PFSK-1 (cell line): ENCODE results near the gene KIF9. TPM values are rescaled to one million over a fixed set of nuclear protein-coding genes. Genes with fewer than 3 reads are reported as not detected.

Source experiments
- FOXP2 ChIP-seq: optimal IDR thresholded peaks from 2 replicates; pipeline ENCODE3; 2011; ENCODE audit warnings: borderline replicate concordance, control low read depth, inconsistent platforms; ENCODE audit not compliant: insufficient read depth; ENCODE audit errors: extremely low read length, extremely low read depth
- POLR2AphosphoS5 ChIP-seq: IDR thresholded peaks from 2 replicates; pipeline ENCODE4 v1.6.1; 2012; ENCODE audit warnings: low read depth, mild to moderate bottlenecking, control low read depth, low read length, moderate library complexity
- SIN3A ChIP-seq: IDR thresholded peaks from 2 replicates; pipeline ENCODE4 v1.6.1; 2012; ENCODE audit warnings: mild to moderate bottlenecking, low read length, moderate library complexity, borderline replicate concordance; ENCODE audit not compliant: insufficient read depth
- TAF1 ChIP-seq: IDR thresholded peaks from 2 replicates; pipeline ENCODE4 v1.6.1; 2012; ENCODE audit warnings: low read length, control low read depth, borderline replicate concordance; ENCODE audit not compliant: insufficient read depth
- polyA plus RNA-seq: library from polyadenylated mRNA; unstranded; fragments of >200 nt; gene quantifications from one replicate; pipeline ENCODE4 v1.2.1, GENCODE V29; 2012; ENCODE audit warnings: low read depth, missing spikeins; ENCODE audit not compliant: insufficient read length
- TF ChIP-seq, protein P1 (sequence below), 2 experiments: IDR thresholded peaks; 2 replicates each; pipeline versions ENCODE4 v1.6.1 to v1.8.0; 2011 to 2012; ENCODE audit warnings: low read depth in 2 of 2, low read length in 2 of 2, control low read depth in 1 of 2, inconsistent platforms in 1 of 2, mild to moderate bottlenecking in 1 of 2, moderate library complexity in 1 of 2; ENCODE audit not compliant: insufficient read depth in 1 of 2

KIF9 gene, protein sequence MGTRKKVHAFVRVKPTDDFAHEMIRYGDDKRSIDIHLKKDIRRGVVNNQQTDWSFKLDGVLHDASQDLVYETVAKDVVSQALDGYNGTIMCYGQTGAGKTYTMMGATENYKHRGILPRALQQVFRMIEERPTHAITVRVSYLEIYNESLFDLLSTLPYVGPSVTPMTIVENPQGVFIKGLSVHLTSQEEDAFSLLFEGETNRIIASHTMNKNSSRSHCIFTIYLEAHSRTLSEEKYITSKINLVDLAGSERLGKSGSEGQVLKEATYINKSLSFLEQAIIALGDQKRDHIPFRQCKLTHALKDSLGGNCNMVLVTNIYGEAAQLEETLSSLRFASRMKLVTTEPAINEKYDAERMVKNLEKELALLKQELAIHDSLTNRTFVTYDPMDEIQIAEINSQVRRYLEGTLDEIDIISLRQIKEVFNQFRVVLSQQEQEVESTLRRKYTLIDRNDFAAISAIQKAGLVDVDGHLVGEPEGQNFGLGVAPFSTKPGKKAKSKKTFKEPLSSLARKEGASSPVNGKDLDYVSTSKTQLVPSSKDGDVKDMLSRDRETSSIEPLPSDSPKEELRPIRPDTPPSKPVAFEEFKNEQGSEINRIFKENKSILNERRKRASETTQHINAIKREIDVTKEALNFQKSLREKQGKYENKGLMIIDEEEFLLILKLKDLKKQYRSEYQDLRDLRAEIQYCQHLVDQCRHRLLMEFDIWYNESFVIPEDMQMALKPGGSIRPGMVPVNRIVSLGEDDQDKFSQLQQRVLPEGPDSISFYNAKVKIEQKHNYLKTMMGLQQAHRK
- 8.0 TPM for polyA plus RNA-seq

DNA sequence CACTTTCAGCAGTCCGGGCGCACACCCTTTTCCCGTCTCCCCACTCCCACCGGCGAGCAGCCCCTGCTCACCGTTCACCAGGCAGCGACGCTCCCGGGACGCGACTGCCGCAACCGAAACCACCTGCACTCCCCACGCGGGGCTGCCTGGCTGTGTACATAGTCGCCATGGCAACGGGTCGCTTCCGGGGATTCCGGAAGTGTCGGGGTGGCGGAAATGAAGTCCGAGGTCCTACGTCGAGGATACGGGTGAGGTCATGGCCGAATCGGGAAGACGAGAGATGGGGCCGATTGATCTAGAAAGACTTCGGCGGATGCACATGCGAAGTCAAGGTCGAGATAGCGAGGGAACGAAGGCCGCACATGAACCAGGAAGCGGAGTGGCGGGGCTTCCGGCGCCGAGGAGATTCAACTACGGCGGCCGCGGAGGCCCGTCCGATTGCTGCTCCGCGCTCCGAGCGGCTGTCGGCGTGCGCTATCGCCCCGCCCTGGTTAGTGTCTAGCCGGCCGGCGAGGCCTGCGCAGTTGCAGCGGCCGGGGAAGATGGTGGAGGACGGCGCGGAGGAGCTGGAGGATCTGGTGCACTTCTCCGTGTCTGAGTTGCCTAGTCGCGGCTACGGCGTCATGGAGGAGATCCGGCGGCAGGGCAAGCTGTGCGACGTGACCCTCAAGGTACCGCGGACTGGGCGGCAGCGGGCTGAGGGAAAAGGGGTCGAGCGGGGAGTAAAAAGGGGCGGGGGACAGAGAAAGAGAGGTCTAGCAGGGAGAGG is at the start of gene KIF9, which contains the start of gene KLHL18:
KIF9 (minus strand) TSS at position 376 of the 769 bp plus-strand sequence. CDS start 5,425 bp downstream, outside the sequence.
KLHL18 (plus strand) TSS at position 521 of the 769 bp plus-strand sequence; CDS start at position 543, 22 bp downstream.
- peak; percentile 35; the same call in 1 of the 2 replicates for TF ChIP-seq TAF1
- TF ChIP-seq SIN3A: peak; percentile 99; the same call in 1 of the 2 replicates
- peak; percentile 57; the same call in 1 of the 2 replicates for TF ChIP-seq POLR2AphosphoS5
- peak; percentile 7 for TF ChIP-seq FOXP2
- TF ChIP-seq, protein P1, sequence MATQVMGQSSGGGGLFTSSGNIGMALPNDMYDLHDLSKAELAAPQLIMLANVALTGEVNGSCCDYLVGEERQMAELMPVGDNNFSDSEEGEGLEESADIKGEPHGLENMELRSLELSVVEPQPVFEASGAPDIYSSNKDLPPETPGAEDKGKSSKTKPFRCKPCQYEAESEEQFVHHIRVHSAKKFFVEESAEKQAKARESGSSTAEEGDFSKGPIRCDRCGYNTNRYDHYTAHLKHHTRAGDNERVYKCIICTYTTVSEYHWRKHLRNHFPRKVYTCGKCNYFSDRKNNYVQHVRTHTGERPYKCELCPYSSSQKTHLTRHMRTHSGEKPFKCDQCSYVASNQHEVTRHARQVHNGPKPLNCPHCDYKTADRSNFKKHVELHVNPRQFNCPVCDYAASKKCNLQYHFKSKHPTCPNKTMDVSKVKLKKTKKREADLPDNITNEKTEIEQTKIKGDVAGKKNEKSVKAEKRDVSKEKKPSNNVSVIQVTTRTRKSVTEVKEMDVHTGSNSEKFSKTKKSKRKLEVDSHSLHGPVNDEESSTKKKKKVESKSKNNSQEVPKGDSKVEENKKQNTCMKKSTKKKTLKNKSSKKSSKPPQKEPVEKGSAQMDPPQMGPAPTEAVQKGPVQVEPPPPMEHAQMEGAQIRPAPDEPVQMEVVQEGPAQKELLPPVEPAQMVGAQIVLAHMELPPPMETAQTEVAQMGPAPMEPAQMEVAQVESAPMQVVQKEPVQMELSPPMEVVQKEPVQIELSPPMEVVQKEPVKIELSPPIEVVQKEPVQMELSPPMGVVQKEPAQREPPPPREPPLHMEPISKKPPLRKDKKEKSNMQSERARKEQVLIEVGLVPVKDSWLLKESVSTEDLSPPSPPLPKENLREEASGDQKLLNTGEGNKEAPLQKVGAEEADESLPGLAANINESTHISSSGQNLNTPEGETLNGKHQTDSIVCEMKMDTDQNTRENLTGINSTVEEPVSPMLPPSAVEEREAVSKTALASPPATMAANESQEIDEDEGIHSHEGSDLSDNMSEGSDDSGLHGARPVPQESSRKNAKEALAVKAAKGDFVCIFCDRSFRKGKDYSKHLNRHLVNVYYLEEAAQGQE (IDR thresholded peaks at IDR 0.05; ENCODE audit: insufficient read depth in 1 of 2, low read depth in 2 of 2, low read length in 2 of 2): no peak

DNA sequence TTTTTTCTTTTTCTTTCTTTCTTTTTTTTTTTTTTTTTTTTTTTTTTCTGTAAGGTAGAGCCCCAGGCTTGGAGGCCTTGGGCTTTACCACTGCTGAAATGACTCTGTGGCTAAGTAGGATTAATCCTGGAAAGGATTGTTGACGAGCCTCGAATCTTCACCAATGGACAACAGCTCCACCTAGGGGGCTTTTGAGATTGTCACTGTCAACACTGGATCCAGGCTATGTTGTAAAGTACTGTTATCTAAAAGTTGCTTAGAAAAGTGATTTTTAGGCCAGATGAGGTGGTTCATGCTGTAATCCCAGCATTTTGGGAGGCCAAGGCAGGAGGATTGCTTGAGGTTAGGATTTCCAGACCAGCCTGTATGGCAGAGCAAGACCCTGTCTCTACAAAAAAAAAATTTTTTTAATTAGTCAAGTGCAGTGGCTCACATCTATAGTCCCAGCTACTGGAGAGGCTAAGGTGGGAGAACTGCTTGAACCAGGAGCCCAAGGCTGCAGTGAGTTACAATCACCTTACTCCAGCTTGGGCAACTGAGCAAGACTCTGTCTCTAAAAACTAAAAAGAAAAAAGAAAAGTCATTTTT is 41.8 kb upstream of the KIF9 start:
- TF ChIP-seq SIN3A (no peak), FOXP2 (no peak), TAF1 (no peak), POLR2AphosphoS5 (no peak)
- TF ChIP-seq, protein P1 (IDR thresholded peaks at IDR 0.05; ENCODE audit: insufficient read depth in 1 of 2, low read depth in 2 of 2, low read length in 2 of 2): no peak

DNA sequence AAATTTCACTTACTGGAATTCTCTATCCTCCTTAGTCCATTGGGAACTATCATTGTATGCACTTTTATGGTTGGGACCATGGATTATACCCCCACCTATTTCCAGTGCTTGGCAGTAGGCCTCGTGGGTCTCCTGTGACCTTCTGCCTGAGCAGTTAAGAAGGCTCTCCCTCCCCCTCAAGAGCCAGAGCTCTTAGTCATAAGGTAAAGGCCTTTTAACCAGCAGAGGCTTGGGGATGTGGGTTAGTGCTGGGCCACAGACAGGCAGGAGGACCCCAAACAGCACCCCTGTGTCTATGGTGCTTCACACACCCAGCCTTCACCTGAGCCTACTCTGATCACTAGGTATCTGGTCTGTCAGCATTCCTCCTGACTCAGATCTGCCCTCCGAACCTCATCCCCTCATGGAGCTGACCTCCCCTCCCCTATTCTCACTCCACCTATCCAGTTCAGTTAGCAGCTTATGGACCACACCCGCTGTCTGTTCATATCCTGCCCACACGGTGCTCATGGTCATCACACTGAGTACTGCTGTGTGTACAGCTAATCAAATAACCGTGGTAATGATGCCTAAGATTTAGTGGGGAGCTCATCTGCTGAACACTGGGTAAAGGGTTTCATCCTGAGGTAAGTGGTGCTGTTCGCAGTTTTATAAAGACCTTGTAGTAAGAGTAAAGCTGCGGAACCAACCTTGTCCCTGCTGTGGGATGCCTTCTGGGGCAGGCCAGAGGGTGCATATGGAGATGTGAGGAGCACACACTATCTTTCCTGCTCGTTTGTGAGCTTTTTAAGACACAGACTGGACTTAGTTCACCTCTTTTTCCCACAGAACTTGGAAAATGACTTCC is 41.1 kb upstream of the KIF9 start:
- no peak for TF ChIP-seq TAF1
- TF ChIP-seq, protein P1 (IDR thresholded peaks at IDR 0.05; ENCODE audit: insufficient read depth in 1 of 2, low read depth in 2 of 2, low read length in 2 of 2): no peak
- no peak for TF ChIP-seq FOXP2
- TF ChIP-seq SIN3A: no peak
- no peak for TF ChIP-seq POLR2AphosphoS5

DNA sequence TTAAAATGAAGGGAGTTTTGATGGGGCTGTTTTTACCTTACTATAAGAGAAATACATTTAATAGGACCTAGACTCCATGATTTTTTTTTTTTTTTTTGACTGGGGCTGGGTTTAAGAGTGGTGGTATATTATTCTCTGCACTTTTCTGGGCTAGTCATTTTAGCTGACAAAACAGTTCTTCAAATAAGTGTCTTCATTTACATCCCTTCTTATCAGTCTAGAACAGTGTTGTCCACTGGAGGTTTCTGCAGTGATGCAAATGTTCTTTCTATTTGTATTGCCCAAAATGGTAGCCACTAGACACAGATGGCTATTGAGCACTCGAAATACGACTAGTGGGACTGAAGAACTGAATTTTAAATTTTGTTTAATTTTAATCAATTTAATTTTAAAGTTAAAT is 37.4 kb upstream of the KIF9 start:
- TF ChIP-seq TAF1 (no peak), FOXP2 (no peak), POLR2AphosphoS5 (no peak), SIN3A (no peak)
- TF ChIP-seq, protein P1 (IDR thresholded peaks at IDR 0.05; ENCODE audit: insufficient read depth in 1 of 2, low read depth in 2 of 2, low read length in 2 of 2): no peak
